Measurements from ENCODE around the gene FOXL2NB. TPM values are rescaled to one million over a fixed set of nuclear protein-coding genes. Genes with fewer than 3 reads are reported as not detected.

Gene FOXL2NB
- total RNA-seq, 1 donor from 2014 or later: not detected

GRCh38 chr3:138902171-138902570, 44.8 kb upstream of the FOXL2NB start:
- Histone ChIP-seq H3K36me3 (no peaks in the 10 kb centered on the region), H3K27me3 (no peaks in the 10 kb centered on the region), H3K4me1 (no peaks in the 10 kb centered on the region), H3K27ac (no peak overlapping the region), H3K4me3 (no peak overlapping the region), H3K9me3 (no peaks in the 10 kb centered on the region)
- no peak for TF ChIP-seq CTCF (IDR thresholded peaks at IDR 0.05)
- intact Hi-C loops (cut with DNase I): no loop called here
- DNase-seq (ENCODE audit: low spot score in 2 of 2): no peak

GRCh38 chr3:138907539-138907938, 39.5 kb upstream of the FOXL2NB start:
- TF ChIP-seq CTCF (IDR thresholded peaks at IDR 0.05): no peak
- intact Hi-C loops (cut with DNase I): no loop called here
- Histone ChIP-seq H3K36me3 (no peaks in the 10 kb centered on the region), H3K27ac (no peak overlapping the region), H3K27me3 (no peaks in the 10 kb centered on the region), H3K4me1 (no peaks in the 10 kb centered on the region), H3K9me3 (no peaks in the 10 kb centered on the region), H3K4me3 (no peak overlapping the region)
- DNase-seq (ENCODE audit: low spot score in 2 of 2): no peak

GRCh38 chr3:138908846-138909245, 38.2 kb upstream of the FOXL2NB start:
- Histone ChIP-seq H3K27ac (no peak overlapping the region), H3K9me3 (no peaks in the 10 kb centered on the region), H3K4me3 (no peak overlapping the region), H3K4me1 (no peaks in the 10 kb centered on the region), H3K27me3 (no peaks in the 10 kb centered on the region), H3K36me3 (no peaks in the 10 kb centered on the region)
- TF ChIP-seq CTCF (IDR thresholded peaks at IDR 0.05): no peak
- DNase-seq (ENCODE audit: low spot score in 2 of 2): no peak
- intact Hi-C loops (cut with DNase I): no loop called here

GRCh38 chr3:138909904-138910303, 37.1 kb upstream of the FOXL2NB start:
- intact Hi-C loops (cut with DNase I): no loop called here
- Histone ChIP-seq H3K36me3 (no peaks in the 10 kb centered on the region), H3K4me1 (no peaks in the 10 kb centered on the region), H3K4me3 (no peak overlapping the region), H3K27me3 (no peaks in the 10 kb centered on the region), H3K27ac (no peak overlapping the region), H3K9me3 (no peaks in the 10 kb centered on the region)
- DNase-seq (ENCODE audit: low spot score in 2 of 2): no peak
- no peak for TF ChIP-seq CTCF (IDR thresholded peaks at IDR 0.05)

- no peak for TF ChIP-seq CTCF (IDR thresholded peaks at IDR 0.05)
- Histone ChIP-seq H3K27me3 (no peaks in the 10 kb centered on the region), H3K4me3 (no peak overlapping the region), H3K27ac (no peak overlapping the region), H3K4me1 (no peaks in the 10 kb centered on the region), H3K36me3 (no peaks in the 10 kb centered on the region), H3K9me3 (no peaks in the 10 kb centered on the region)
- intact Hi-C loops (cut with DNase I): no loop called here
- DNase-seq (ENCODE audit: low spot score in 2 of 2): no peak
These were observed 35.4 kb upstream of the FOXL2NB start for GRCh38 chr3:138911621-138912020.

GRCh38 chr3:138912237-138912636, 34.8 kb upstream of the FOXL2NB start:
- no peak for DNase-seq (ENCODE audit: low spot score in 2 of 2)
- no peaks in the 10 kb centered on the region for H3K27me3 ChIP-seq
- H3K4me3 ChIP-seq: no peak overlapping the region
- no peaks in the 10 kb centered on the region for H3K4me1 ChIP-seq
- H3K9me3 ChIP-seq: no peaks in the 10 kb centered on the region
- no peak overlapping the region for H3K27ac ChIP-seq
- intact Hi-C loops (cut with DNase I): no loop called here
- H3K36me3 ChIP-seq: no peaks in the 10 kb centered on the region
- no peak for TF ChIP-seq CTCF (IDR thresholded peaks at IDR 0.05)

Data from ascending aorta (tissue), 2 donors.